Measurements from ENCODE around the gene OSGEP.

DNA sequence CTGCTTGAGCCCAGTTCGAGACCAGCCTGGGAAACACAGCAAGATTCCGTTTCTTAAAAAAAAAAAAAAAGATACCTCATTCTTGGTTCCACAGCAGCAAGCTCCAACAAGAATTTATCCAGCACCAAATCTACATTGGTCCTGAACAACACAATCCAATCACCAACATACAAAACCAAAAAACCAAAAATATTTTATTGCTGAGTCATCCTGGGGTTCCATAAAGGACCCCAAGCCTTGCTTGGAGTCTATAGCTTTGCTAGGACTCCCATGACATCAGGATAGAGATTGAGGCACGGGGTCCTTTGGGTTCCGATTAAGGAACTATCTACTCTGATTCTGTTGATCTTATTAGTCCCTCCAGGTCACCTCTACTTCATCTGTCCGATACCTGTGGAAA, 7.7 kb downstream of the OSGEP start:
- TF ChIP-seq POLR2A (IDR thresholded peaks at IDR 0.05; ENCODE audit: low read depth, low read length) (no peak), POLR2AphosphoS5 (IDR thresholded peaks at IDR 0.05; ENCODE audit: low read depth, low read length) (no peak)

All from GM12892 (cell line).